HPDE6-E6E7 (cell line): ENCODE results near the gene ADAT1.

ENCODE experiments used
- DNase-seq: peaks from one replicate; pipeline ENCODE4 v3.0.0; 2011; ENCODE audit warnings: missing footprints; ENCODE audit errors: extremely low spot score

ADAT1 gene

DNA sequence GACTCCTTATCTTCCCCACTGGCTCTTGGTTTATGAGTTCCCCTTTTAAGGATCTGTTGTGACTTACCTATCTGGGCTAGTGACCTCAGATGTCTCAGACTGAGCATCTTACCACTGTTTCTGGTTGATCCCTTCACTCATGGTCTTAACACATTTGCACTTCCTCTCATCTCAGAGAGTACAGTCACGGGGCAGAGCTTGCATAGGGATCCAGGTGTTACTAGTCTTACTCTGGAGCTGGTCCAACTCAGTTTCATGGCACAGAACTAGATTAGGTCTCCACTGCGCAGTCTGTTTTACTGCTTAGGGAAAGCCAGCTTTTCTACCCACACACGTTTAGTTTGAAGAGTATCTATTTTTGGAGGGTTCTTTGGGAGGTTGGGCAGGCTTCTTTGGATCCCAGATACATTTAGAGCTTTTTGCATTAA, 46.7 kb downstream of the ADAT1 start:
- DNase-seq: no peak

DNA sequence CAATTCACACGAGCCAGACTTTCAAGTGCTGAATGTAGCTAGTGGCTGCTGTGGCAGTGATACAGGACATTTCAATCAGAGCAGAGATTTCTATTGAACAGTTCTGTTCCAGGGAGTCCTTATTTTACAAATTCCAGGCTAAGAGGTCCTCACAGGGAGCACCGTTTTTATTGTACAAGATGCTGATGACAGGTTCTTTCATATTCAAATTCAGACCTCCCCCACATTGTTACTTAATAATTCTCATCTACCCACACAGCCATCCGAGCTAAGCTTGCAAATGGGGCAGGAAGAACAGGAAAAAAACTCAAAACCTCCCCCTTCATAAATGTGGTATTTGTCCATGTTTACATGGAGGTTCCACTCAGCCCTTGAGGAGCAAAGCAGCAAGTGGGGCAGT, 47.1 kb downstream of the ADAT1 start:
- DNase-seq: no peak

DNA sequence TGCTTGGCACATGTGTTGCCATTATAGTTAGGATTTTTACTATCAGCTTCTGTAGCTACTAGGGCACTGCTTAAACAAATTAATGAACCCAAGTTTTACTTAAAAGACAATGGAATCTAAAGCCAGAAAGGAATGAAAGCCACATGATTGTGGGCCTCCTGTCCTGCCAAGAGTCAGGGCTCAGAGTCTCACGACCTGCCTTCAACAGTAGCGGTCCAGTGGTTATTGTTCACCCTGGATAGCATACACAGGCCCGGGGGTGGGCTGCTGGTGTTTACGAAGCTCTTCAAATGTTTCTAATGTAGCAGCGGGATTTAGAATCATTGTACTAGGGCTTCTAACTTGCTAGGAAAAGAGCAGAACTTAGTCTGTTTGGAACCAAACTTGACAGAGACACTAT, 49.1 kb downstream of the ADAT1 start:
- DNase-seq: no peak

DNA sequence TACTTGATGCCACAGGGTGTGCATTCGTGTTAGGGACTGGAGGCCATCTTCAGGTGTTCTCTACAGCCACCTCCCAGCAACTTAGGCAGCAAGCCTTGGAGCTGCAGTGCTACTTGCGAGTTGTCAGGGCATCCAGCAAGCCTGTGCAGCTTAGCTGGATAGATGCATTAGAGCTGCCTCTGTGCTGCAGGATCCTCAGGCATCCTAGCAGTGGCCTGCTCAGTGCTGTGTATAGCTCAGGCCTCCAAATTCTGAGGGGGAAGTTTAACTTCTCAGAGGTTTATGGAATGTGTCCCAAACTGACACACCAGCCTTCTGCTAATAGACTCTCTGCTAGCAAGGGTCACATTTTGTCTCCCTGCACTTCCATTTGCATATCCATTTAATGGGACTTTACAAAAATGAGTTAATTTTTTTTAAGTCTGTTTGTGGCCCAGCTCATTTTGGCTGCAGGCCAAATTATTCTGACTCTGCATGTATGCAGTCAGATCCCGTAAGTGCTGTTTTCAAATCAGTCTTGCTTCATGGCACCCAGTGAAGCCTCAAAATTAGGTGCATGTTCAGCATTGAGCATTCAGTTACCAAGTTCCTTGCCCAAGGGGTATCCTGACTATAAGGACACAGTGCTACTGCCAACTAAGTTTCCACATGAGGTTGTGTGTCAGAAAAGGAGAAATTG, 50.1 kb downstream of the ADAT1 start:
- no peak for DNase-seq

DNA sequence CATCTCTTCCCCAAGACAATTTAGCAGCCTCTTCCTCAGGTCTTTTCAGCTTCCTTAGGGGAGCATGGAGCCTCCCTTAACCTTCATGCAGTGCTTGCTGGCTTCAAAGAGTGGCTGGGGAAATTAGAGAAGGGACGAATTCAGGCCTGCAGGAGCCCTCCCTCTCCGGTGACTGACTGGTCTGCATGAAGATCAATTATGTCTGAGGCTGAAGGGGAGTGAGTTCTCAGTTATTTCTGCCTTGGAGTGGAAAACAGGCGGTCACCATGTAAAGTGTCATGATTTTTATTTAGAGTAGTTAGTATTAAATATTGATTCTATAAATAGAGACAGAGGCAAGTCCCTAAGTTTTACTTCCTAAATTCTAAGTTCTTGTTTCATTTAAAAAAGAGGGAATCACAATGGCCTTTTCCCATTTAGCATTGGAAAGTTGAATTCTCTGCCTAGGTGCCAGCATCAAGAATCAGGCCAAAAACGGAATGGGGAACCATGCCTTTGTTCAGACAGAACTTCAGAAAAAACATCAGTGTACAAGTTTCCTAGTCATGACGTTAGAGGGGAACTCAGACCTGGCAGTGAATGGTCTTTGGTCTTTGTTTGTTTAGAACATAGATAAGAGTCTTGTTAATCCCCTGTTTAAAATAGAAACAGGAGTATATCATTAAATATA, 52.5 kb downstream of the ADAT1 start:
- no peak for DNase-seq

DNA sequence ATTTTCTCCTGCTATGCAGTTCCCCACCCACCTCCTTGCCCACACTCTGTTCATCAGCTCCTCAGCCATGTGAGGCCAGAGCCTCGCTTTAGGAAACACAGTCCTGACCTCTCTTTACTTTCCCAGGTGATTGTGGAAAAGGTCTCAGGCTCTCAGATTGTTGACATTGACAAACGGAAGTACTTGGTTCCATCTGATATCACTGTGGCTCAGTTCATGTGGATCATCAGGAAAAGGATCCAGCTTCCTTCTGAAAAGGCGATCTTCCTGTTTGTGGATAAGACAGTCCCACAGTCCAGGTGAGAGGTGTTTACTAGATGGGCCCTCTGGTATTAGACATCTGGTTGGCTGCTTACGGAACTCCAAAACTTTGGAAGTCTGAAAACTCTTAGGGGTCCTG, 55.2 kb downstream of the ADAT1 start:
- DNase-seq: no peak

DNA sequence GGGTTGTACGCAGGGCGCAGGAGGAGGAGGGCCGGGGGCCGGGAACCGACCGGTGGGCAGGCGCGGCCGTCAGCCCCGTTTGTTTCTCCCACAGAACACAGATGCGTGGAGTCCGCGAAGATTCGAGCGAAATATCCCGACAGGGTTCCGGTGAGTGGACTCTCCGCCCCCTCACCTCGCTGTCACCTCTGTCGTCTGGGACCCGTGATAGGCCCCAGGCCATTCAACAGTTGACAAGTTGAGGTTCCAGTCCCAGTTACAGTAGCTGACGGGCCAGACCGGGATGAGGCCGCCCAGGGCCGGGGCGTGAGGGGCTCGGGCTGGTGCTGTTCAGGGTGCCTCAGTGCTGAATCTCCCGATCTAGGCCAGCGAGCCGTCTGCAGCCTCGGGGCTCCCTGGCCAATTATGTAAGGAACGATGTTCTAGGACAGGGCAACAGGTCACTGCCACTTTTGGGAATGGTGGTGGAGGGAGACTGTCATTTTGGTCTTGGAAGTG, 56.3 kb downstream of the ADAT1 start:
- DNase-seq: no peak

DNA sequence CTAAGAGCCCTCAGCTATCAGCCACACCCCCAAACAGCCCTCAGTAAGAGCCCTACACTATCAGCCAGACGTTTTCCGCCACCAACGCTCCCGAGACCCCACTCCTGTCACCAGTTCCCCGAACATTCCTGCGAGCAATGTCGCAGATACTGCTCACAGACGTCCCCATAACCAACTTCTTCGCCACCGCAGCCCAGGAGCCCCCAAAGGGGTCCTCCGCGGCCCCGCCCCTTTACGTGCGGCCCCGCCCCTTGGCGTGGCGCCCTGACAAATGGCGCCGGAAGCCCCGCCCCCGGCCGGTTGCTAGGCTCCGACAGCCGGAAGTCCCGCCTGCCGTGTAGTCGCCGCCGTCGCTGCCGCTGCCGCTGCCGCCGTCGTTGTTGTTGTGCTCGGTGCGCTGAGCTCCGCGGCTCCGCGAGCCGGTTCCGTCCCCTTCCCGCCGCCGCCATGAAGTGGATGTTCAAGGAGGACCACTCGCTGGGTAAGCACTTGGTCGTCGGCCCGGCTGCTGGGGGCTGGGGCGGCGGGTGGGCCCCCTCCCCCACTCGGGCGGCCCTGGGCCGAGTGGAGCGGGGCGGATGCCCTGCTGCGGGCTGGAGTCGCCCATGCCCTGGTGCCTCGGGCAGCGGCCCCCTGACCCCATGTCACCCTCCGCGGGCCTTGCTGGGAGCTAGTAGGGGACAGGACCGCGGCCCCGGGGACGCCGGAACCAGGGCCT, 56.9 kb downstream of the ADAT1 start, which contains the start of gene GABARAPL2:
GABARAPL2 (plus strand) TSS at position 340 of the 718 bp plus-strand sequence; CDS start at position 448, 108 bp downstream.
- peak; percentile 85 for DNase-seq

DNA sequence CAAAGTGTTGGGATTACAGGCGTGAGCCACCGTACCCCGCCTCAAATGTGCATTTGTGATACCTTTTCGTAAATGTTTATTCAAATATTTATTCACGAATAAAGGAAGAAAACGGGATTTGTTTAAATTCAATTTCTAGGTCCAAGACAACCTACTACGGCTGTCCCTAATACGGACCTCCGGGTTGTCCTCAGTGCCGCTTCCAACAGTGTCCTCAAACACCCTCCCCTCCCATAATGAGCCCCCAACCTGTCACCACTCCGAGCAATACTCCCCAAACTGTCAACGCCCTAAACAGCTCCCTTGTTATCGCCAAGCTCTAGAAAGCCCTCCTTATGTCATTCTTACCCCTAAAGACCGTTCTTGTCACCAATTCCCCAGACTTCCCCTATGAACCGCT, 57.4 kb downstream of the ADAT1 start:
- no peak for DNase-seq

DNA sequence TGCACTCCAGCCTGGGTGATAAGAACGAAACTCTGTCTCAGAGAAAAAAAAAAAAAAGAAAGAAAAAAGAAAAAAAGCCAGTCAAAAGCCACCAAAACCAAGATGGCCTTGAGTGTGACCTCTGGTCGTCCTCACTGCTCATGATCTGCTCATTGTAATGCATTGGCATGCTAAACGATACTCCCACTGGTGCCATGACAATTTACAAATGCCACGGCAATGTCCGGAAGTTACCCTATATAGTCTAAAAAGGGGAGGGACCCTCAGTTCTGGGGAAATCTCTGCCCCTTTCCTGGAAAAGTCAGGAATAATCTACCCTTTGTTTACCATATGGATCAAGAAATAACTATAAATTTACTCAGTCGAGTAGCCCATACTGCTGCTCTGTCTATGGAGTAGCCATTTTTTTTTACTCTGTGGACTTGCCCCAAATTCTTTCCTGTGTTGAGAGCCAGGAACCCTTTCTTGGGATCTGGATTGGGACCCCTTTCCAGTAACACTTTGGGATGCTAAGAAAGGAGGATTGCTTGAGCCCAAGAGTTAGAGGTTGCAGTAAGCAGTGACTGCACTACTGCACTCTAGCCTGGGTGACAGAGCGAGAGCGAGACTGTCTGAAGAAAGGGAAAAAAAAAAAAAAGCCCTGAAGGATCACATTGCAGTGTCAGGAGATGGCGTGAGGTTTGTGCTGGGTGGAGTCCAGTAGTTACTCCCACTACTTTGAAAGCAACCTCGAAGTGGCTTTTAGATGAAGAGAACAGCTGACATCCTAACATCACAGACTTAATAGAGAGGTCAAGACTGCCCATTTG, 63.3 kb downstream of the ADAT1 start:
- no peak for DNase-seq

DNA sequence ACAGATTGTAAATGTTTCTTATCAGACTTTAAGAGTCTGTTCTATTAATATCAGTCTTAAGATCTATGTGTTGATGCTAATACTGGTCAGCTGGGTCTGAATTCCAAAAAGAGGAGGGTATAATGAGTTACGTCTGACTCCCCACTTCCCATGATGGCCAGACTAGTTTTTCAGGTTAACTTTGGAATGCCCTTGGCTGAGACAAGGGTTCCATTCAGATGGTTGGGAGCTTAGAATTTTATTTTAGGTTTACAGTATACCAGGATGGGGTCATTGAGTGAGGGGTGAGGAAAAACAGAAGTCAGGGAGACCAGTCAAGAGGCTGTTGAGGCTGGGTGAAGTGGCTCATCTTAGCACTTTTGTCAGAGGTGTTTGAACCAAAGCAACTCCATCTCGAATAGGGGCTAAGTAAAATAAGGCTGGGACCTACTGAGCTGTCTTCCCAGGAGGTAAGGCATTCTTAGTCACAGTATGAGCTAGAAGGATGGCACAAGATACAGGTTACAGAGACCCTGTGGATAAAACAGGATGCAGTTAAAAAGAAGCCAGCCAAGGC, 64.2 kb downstream of the ADAT1 start:
- no peak for DNase-seq

DNA sequence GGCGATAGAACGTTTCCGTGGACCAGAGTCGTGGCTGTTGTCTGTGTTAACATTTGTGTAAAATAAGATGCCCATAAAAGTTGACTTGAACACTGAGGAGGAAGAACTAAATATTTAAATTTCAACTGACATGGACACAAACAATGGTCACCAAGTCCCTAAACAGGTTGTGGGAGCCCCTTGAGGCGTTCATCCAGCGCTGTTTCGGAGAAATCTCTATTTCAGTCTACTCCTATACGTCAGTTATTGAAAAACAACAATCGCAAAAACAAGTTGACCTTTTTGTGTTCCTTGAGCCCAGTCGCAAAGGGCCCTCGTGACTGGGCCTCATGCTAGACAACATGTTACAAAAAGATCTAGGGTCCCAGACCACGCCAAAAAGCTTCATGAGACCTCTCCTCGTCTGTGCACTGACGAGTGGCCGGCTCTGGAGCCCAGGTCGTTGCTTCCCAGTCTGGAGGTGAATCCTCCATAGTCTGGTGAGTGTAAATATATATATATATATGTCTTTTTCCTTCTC, 66.6 kb downstream of the ADAT1 start:
- DNase-seq: no peak

DNA sequence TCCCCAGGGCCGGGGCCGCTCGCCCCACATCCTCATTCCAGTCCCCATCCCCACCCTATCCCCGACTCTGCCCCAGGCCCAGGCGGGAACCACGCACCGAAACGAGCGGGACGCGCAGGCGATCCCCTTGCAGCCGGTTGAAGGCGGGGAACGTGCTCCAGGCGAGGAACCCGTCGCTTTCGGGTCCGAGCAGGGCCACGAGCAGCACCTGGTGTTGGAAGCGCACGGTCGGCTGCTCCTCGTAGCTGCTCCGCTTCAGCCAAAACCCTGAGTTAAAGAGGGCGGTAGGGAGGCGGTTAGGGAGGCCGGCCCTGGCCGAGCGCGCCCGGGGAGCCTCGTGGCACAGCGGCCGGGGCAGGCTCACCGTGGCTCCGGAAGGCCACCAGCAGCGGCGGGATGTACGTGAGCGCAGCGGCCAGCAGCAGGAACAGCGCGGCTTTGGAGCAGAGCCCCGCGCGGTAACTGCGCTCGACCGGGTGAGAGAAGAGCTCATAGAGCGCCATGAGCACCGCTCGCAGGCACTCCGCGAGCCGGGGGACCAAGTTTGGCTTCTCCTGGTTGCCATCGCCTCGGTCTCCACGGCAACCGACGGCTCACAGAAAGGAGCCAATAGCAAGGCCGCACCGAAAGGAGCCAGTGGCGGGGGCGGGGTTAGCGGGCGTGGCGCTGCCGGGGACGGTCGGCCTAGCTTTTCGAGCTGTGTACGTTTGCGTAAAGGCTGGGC, 67.2 kb downstream of the ADAT1 start, which contains the start of gene TMEM231:
TMEM231 (minus strand) TSS at position 546 of the 724 bp plus-strand sequence; CDS start at position 503, 43 bp downstream.
- peak; percentile 98 for DNase-seq

DNA sequence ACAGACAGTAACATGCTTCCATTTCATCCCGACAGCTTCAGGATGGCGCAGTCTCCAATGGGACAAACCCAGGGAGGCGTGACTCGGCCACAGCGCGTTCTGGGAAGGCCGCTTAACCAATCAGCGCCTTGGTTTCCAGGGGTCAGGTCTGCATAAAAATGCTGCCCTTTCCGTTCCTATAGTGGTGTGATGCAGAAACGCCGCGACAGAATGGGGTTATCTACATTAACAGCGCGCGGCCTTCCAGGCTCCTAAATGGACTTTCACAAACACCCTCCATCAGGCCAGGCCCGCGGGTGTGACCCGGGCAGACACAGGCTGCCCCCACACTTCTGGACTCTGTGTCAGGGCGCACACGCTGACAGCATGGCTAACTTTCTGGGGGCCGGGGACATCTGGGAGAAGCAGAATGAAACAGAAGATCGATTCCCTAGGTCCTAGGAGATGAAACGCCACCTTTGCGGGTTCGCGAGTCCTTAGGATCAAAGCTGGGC, 67.8 kb downstream of the ADAT1 start:
- peak; percentile 93 for DNase-seq

DNA sequence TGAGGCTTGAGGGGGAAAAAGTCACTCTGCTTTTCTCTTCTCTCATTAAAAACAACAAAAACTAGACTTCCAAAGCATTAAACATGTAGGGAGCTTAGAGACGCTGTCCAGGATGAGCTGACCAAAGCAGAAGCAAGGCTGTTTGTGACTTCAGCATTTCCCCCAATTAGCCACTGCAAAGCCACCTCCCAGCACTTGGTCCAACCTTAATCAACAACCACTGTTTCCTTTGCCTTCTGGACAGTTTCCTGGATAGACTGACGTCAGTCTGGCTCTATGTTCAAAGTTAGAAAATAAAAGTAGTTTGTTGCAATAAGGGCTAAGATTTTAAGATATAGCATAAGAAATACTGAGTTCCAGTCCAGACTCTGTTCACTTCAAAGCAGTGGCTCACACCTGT, 70.1 kb downstream of the ADAT1 start:
- no peak for DNase-seq

DNA sequence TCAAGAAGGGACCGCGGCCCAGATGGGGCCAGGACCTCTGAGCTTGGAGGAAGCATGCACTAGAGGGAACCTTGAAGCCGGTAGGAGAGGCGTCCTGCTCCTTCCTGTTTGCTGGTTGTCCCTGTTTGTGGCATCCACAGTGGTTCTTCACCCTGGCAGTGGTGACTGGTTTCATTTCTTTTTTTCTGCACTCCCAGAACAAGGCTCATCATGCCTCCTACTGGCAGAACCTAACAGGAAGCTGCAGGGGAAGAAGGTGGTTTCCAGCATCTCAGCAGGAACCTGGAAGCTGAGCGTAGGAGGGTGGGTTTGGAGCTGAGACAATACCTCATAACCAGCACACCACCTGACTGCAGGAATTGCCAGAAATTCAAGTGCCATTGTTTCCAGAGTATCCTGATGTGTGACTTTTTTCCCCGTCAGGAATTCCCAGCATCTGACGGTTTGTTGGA, 72.8 kb downstream of the ADAT1 start:
- DNase-seq: peak; percentile 38
